ENCODE measurements around the gene HOXA3.

DNA sequence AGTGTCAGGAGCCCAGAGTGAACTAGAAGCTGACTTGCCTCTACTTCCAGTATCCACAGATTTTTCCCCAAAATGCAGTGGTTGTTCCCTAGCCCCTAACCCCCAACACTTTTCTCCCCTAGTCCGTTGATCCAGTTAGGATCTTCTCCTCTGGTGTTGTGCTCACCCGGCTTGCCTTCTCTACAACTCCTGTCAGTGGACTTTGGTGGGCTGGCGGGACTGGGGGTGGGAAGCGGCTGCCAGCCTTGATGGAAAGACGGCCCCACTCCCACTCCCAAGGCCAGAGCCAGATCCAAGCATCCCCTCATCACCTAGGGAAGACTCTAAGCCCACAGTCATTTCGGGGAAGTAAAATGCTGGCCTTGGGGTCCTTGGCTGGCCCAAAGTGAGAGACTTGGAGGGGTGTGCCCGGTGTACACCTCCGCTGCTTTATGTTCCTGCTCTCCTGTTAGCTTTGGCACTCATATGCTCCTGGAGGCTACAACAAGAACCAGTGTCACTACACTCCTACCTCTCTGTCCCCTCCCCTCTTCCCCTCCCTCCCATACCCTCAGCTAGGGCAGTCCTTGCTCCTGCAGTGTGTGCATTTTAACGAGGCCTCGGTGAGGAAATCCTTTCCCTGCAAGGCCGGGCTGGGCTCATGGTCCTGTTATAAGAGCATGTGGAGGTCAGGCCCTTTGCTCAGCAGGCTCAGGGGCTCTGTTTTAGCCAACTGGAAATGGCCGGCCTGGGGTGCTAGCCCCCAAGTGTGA lies 22.7 kb upstream of the HOXA3 start:
- TF ChIP-seq, protein P1, sequence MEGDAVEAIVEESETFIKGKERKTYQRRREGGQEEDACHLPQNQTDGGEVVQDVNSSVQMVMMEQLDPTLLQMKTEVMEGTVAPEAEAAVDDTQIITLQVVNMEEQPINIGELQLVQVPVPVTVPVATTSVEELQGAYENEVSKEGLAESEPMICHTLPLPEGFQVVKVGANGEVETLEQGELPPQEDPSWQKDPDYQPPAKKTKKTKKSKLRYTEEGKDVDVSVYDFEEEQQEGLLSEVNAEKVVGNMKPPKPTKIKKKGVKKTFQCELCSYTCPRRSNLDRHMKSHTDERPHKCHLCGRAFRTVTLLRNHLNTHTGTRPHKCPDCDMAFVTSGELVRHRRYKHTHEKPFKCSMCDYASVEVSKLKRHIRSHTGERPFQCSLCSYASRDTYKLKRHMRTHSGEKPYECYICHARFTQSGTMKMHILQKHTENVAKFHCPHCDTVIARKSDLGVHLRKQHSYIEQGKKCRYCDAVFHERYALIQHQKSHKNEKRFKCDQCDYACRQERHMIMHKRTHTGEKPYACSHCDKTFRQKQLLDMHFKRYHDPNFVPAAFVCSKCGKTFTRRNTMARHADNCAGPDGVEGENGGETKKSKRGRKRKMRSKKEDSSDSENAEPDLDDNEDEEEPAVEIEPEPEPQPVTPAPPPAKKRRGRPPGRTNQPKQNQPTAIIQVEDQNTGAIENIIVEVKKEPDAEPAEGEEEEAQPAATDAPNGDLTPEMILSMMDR (conservative IDR thresholded peaks at IDR 0.05 in 1 of 2, IDR thresholded peaks at IDR 0.05 in 1 of 2; ENCODE audit: low read depth in 1 of 2, low read length in 2 of 2), result no peak
- TF ChIP-seq EZH2 (IDR thresholded peaks at IDR 0.05; ENCODE audit: low read length, missing control alignments), result no peak

Data from fibroblast of lung (primary cell).